Measurements from ENCODE around the gene EP400. TPM values are rescaled to one million over a fixed set of nuclear protein-coding genes. Genes with fewer than 3 reads are reported as not detected.

EP400 gene
- polyA plus RNA-seq, 1 donor (not counting 4 experiments of a cell fraction or from before 2014, with no cell fraction given) = 4.1 TPM

- H3K36me3 ChIP-seq (ENCODE audit: control insufficient read depth in 2 of 2, extremely low read depth in 1 of 2, insufficient read depth in 2 of 2, low read length in 2 of 2) = peaks cover 30 to 35% of the 10 kb centered on the region in 2 experiments
- H3K79me2 ChIP-seq (ENCODE audit: control insufficient read depth, insufficient read depth, low read length) = peaks cover 2% of the 10 kb centered on the region
- TF ChIP-seq CTCF (optimal IDR thresholded peaks at IDR 0.05 in 1 of 3, IDR thresholded peaks at IDR 0.05 in 1 of 3, conservative IDR thresholded peaks at IDR 0.05 in 1 of 3; ENCODE audit: extremely low read depth in 1 of 3, insufficient read depth in 2 of 3, low read length in 3 of 3) (no peak), EZH2 (IDR thresholded peaks at IDR 0.05; ENCODE audit: low read length) (no peak)
- no peaks in the 10 kb centered on the region for H3K4me1 ChIP-seq (ENCODE audit: control insufficient read depth, extremely low read depth, insufficient read depth, low read length)
- DNase-seq (ENCODE audit: low read depth, low spot score) (no peak), FAIRE-seq (no peak)
- no peaks in the 10 kb centered on the region for H3K9me3 ChIP-seq (ENCODE audit: control insufficient read depth, low read depth, low read length)
- H3K9me1 ChIP-seq (ENCODE audit: control insufficient read depth, extremely low read depth, insufficient read depth, low read length) = no peaks in the 10 kb centered on the region
- H3K9ac ChIP-seq (ENCODE audit: control insufficient read depth, extremely low read depth, insufficient read depth, low read length) = no peak overlapping the region
- H2AFZ ChIP-seq (ENCODE audit: control insufficient read depth, low read length) = no peak overlapping the region
- H3K27me3 ChIP-seq (ENCODE audit: control insufficient read depth, extremely low read depth, insufficient read depth, low read length) = no peaks in the 10 kb centered on the region
- dilution Hi-C loops (cut with MboI; ENCODE audit: extremely low pct_ligation_motif_present, low sequenced_read_pairs) = no loop called here
- no peak overlapping the region for H3K4me2 ChIP-seq (ENCODE audit: control insufficient read depth, extremely low read depth, insufficient read depth, low read depth, low read length)
- no peak overlapping the region for H3K4me3 ChIP-seq (ENCODE audit: control insufficient read depth in 2 of 3, extremely low read depth in 1 of 3, insufficient read depth in 2 of 3, low read depth in 1 of 3, low read length in 3 of 3)
- H3K27ac ChIP-seq (ENCODE audit: control insufficient read depth, insufficient read depth, low read length) = no peak overlapping the region
- peaks cover 3% of the 10 kb centered on the region for H4K20me1 ChIP-seq (ENCODE audit: control insufficient read depth, extremely low read depth, insufficient read depth, low read length)
Observed at GRCh38 chr12:131940141-131940547, 9.6 kb upstream of the EP400 start.

- Histone ChIP-seq H2AFZ (ENCODE audit: control insufficient read depth, low read length) (no peak overlapping the region), H3K79me2 (ENCODE audit: control insufficient read depth, insufficient read depth, low read length) (peaks cover 2% of the 10 kb centered on the region), H3K36me3 (ENCODE audit: control insufficient read depth in 2 of 2, extremely low read depth in 1 of 2, insufficient read depth in 2 of 2, low read length in 2 of 2) (peaks cover 30 to 35% of the 10 kb centered on the region in 2 experiments), H3K4me3 (ENCODE audit: control insufficient read depth in 2 of 3, extremely low read depth in 1 of 3, insufficient read depth in 2 of 3, low read depth in 1 of 3, low read length in 3 of 3) (no peak overlapping the region), H3K4me2 (ENCODE audit: control insufficient read depth, extremely low read depth, insufficient read depth, low read depth, low read length) (no peak overlapping the region), H3K27ac (ENCODE audit: control insufficient read depth, insufficient read depth, low read length) (no peak overlapping the region), H3K9me1 (ENCODE audit: control insufficient read depth, extremely low read depth, insufficient read depth, low read length) (no peaks in the 10 kb centered on the region), H4K20me1 (ENCODE audit: control insufficient read depth, extremely low read depth, insufficient read depth, low read length) (peaks cover 3% of the 10 kb centered on the region), H3K9me3 (ENCODE audit: control insufficient read depth, low read depth, low read length) (no peaks in the 10 kb centered on the region), H3K27me3 (ENCODE audit: control insufficient read depth, extremely low read depth, insufficient read depth, low read length) (no peaks in the 10 kb centered on the region), H3K9ac (ENCODE audit: control insufficient read depth, extremely low read depth, insufficient read depth, low read length) (no peak overlapping the region), H3K4me1 (ENCODE audit: control insufficient read depth, extremely low read depth, insufficient read depth, low read length) (no peaks in the 10 kb centered on the region)
- no peak for DNase-seq (ENCODE audit: low read depth, low spot score)
- no peak for TF ChIP-seq CTCF (optimal IDR thresholded peaks at IDR 0.05 in 1 of 3, IDR thresholded peaks at IDR 0.05 in 1 of 3, conservative IDR thresholded peaks at IDR 0.05 in 1 of 3; ENCODE audit: extremely low read depth in 1 of 3, insufficient read depth in 2 of 3, low read length in 3 of 3)
- TF ChIP-seq EZH2 (IDR thresholded peaks at IDR 0.05; ENCODE audit: low read length) = no peak
- dilution Hi-C loops (cut with MboI; ENCODE audit: extremely low pct_ligation_motif_present, low sequenced_read_pairs) = no loop called here
- FAIRE-seq = no peak
Observed at GRCh38 chr12:131941116-131941986, 8.4 kb upstream of the EP400 start.
